ENCODE data around the gene CHST1.

Gene CHST1

DNA sequence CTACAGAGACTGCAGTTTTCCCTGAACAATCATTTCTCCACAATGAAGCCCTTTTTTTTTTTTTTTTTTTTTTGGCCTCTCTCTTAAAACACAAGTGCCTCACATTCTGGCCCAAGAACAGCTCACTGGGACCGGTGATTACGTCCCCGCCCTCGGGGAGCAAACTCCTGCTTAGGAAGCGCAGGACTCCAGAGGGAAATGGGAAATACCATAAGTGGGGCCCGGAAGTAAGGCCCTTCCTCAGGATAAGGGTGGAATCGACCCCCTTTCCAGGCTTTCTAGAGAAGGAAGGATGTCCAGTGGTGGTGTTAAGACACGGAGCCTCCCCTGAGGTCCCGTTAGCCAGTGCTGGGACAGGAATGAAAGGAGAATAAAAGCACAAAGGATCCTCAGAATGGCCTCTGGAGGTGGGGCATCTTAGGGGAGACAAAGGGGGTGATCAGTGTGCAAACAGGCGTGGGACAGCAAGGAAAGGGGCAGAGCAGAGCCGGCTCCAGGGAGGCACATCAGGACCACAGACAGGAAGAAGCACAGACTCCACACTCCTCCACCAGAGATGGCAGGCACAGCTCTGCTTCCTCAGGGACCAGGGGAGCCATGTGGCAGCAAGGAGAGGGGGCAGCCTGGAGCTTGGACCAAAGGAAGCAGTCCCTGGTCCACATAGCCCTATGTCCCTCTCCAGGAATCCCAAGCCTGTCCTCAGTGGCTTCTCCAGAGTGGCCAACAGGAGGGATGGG lies 61.3 kb downstream of the CHST1 start:
- DNase-seq = no peak

GRCh38 chr11:45599161-45599943 lies 66.1 kb downstream of the CHST1 start:
- no peak for DNase-seq
